Glomerular endothelial cell (primary cell): ENCODE data around the gene FADS3. TPM values are rescaled to one million over a fixed set of nuclear protein-coding genes. Genes with fewer than 3 reads are reported as not detected.

Source experiments
- DNase-seq: peaks from one replicate; pipeline ENCODE4 v3.0.0-alpha.2; 2011; ENCODE audit warnings: low read depth, low spot score; ENCODE audit errors: extremely low read depth
- total RNA-seq: library from RNA; depleted of rRNA; stranded (reverse); fragments of >200 nt; gene quantifications from 2 replicates; pipeline ENCODE4 v1.2.3, GENCODE V29; 2015

Gene FADS3
- total RNA-seq, 1 donor from 2014 or later = 393 TPM

DNA sequence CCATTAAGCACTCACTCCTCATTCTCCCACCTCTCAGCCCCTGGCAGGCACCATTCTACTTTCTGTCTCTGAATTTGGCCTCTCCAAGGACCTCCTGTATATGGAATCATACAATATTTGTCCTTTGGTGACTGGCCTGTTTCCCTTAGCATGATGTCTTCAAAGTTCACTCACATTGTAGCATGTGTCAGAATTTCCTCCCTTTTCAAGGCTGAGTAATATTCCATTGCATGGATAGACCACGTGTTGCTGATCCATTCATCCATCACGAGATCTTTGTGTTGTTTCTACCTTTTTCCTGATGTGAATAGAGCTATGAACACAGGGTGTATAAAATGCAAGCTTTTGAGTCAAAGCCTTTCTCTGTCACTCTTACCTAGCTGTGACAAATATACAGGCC lies 51.6 kb downstream of the FADS3 start:
- no peak for DNase-seq

DNA sequence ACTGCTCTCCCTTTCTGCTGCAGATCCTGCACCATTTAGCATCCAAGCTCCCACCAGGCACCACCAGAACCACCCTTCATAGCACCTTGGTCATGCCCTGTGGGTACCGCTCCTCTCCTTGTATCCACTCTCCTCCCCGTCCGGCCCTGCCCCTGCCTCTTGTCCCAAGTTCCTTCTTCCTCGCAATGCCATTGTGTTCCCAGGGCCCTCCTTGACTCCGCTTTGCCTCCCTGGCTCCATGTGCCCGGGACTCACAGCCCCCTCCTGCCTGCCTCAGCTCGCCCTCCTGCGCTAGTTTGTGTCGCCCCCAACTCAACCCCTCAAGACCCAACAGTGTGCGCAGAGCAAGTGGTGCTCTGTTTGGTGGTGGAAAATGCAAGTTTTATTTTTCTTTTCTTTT lies 52.4 kb downstream of the FADS3 start:
- DNase-seq = no peak

DNA sequence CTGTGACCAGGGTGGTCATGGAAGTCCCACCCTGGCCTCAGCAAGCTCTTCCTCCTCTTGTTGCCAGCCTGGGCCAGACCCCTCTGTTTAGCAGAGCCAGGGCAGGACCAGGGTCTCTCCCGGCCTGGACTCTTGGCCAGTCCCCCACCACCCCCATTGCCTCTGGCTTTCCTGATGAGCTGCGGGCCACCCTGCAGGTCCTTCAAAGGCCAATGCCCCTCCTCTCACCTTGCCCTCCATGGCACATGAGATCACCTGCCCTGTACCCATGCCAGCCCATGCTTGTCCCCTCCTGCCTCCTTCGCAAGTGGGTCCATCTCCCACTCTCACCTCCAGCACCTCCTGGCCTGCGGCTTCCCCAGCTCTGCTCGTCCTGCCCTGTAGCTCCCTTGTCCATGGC lies 52.8 kb downstream of the FADS3 start:
- DNase-seq = no peak

DNA sequence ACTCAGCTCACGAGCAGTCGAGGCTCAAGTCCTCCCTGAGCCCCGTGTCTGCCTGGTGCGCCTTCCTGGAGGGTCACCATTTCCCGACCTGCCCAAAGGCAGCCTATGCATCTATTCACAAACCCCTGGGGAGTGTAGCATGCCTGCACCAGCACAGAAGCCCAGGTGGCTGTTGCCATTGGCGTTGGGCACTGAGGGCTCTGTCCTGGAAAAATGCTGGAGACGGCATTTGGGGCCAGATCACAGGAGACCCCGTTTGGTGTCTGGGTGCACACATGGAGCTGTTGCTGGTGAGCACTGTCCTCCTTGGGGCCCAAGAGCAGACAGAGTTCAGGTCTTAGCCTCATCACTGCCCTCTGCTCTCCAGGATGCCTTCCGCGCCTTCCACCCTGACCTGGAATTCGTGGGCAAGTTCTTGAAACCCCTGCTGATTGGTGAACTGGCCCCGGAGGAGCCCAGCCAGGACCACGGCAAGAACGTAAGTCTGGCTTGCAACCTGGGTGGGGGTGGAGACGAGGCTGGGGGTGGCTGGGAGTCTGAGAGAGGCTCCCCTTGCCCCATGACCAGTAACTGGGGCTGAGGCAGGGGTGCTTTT lies 53.8 kb downstream of the FADS3 start:
- no peak for DNase-seq

DNA sequence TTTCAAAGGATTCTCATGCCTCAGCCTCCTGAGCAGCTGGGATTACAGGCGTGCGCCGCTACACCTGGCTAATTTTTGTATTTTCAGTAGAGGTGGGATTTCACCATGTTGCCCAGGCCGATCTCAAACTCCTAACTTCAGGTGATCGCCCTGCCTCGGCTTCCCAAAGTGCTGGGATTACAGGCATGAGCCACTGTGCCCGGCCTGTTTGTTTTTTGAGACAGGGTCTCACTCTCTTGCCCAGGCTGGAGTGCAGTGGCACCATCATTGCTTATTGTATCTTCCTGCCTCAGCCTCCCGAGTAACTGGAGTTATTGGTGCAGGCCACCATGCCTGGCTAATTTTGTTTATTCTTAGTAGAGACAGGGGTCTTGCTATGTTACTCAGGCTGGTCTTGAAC lies 55.2 kb downstream of the FADS3 start:
- DNase-seq = no peak

DNA sequence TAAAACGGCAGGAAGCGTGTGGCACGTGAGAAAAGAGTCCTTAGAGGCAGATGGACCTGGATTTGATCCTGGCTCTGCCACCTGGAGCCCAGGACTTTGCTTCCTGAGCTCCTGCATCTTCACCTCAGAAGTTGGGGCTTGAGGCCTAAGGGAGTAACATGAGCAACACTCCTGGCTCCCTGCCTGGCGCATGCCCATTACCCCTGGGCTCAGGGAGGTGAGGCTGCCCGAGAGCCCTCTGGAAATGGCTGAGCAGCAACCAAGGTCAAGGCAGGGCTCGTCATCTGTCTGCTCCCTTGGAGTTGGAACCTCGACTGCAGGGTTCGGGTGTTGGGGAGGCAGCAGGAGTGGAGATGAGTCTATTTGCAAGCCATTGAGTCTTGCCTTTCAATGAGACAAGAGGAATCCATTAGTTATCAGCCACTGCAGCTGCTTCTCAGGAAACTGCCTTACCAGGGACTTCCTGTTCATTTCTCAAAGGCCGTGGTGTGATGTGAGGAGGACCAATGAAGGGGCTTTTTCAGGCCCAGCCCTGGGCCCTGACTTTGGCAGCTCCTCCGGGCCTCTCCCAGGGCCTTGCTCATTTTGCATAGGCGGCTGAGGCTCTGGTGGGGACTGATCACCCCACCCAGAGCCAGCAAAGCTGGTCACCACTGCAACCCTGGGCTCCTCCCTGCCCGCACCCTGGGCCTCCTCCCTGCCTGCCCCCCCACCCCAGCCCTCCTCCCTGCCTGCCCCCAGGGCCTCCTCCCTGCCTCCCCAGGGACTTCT lies 56.9 kb downstream of the FADS3 start:
- no peak for DNase-seq

DNA sequence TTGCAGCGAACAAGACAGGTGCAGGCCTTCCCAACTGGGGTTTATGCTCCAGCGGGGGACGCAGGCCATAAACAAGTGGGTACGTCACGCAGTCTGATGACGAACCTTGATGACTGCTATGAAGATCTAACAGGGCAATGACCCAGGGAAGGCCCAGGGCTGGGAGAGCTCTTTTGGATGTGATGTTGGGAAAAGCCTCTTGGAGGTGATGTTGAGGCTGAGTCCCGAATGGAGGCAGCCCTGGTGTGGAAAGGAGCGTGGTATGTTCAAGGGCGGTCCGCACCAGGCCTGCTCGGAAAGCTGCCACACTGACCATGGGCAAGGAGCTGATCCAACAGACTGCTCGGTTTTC lies 57.4 kb downstream of the FADS3 start:
- DNase-seq = no peak

DNA sequence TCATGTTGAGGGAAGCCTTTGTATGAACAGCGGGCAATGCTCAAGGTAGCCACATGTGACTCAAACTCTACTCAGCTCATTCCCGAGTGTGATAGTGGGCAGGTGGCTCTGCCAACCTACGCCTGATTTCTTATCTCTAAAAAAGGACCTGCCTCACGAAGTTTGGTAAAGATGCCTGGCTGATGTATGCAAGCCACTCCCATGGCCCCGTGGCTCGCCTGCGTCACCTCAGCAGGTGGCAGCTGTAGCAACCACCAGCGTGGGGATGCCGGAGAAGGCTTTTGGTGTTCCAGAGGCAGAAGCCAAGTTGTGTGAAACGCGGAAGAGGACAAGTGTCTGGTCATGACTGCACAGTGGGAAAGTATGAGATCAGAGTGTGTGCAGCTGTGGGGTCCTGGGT lies 57.9 kb downstream of the FADS3 start:
- no peak for DNase-seq

DNA sequence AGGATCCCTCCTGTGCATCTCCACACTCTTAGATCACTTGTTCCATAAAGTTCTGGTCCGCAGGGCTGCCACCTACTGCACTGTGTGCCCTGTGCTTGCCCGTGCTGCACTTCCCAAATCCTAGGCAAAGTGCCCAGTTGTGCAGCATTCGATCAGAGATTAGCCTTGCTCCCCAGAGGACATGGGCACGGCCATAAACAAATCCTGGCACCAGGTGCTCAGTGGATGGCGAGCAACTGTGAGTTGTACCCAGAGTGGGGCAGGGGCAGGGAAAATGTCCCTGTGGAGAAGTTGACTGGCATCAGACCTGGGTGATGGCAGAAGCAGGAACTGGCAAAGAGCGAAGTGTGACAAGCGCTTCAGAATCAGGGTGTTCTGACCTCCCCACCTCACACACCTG lies 58.6 kb downstream of the FADS3 start:
- DNase-seq = no peak

DNA sequence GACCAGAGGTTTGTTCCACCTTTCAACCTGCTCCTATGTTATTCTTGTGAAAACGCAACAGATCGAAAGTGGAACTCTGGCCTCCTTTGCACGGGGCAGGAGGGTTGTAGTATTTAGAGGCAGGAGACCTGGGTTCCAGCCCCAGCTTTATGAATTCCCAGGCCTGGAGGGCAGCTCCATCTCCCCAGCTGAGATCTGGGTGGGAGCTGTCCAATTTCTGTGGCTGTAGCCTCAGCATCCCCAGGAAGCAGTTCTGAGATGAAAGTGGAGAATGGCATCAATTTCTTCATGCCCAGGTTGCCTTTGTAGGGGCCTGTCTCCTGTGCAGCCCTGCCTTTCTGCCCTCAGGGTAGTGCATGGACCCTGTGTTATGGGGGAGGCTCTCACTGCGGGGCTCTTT lies 59.1 kb downstream of the FADS3 start:
- DNase-seq = no peak

DNA sequence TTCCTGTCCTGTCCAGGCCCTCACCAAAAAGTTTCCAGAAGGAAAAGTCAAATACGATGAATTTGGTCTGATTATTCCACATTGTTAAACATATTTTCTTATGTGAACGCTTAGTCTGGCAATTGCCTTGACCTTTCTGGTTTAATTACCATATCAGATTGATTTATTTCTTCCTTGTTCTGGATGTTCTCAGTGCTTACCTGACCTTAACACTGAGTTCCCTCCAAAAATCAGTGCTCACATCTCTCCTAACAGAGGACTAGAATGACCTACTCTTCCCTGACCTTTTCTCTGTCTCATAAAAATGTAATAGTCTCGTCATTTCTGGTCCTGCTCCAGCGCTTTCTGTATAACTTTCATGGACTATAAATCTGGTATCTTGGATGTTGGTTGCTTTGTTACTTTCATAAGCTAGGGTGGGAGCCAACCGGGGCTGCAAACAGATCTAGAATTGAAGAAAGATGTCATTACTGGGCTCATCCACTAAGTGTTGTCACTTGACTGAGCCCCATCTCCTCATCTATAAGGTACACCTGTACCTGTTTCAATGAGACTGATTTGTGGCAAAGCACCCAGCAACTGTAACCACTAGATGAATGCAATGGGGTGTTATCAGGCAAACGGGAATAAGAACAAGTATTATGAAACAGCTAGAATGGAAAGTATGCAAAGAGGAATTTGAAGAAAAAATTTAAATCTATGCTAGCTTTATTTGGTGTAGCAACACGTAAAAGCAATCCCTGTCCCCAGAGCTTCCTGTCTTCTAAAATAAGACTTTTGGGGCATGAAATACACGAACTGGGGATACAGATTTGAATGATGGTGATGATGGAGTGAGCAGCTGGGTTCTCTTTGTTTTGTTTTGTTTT lies 60.9 kb downstream of the FADS3 start:
- no peak for DNase-seq

DNA sequence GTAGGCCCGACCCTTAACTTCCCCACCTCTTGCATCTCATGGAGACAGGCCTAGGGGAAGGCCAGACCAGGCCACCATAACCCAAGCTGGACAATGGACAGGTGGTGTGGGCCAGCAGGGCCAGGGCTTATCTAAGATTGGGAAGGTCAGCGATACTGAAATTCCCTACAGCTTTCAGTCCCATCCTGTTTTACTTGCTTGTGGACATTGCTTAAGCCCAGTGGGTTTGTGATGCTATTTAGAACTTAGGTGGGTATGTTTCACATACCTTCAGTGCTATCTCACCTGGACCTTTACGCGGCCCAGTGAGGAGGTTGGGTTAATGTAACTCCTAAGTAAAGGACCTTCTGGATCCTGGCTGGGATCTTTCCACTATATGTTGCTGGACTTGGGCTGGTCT lies 61.5 kb downstream of the FADS3 start:
- no peak for DNase-seq

DNA sequence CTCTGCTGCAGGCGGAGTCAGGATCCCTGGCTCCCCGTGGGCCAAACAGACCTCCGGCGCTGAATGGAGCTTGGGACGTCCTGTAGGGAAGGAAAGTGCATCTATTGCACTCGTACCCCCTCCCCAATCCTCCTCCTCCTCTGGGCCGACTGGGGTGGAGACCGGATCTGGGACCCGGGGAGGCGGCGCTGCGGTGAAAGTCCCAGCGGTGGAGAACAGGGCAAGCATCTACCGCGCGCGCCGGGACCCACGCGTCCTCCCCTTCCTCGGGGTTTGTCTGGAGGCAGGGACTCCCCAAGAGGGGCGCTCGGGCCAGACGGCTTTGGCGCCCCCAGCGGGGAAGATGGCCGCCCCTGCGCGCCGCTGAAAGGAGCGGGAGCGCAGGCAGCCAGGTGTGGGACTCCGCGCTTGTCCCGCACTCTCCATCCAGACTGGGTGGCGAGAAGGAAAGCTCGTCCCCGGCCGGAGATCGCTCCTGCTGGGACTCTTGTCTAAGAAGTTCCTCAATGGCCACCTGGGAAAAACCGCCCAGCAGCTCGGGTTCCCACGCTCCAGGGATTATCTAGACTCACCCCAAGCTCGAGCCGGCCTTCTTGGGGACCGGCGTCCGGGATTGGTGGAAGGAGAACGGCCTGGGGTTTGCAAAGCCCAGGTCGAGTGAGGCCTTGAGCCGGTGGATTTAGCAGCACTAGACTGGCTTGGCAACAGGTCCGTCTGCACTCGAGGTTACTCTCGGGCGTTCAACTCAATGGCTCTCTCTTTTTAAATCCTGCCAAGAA lies 62.5 kb downstream of the FADS3 start:
- DNase-seq = no peak

DNA sequence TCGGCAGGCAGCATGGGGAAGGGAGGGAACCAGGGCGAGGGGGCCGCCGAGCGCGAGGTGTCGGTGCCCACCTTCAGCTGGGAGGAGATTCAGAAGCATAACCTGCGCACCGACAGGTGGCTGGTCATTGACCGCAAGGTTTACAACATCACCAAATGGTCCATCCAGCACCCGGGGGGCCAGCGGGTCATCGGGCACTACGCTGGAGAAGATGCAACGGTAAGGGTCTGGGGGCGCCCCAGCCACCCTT lies 63.0 kb downstream of the FADS3 start:
- DNase-seq = no peak

DNA sequence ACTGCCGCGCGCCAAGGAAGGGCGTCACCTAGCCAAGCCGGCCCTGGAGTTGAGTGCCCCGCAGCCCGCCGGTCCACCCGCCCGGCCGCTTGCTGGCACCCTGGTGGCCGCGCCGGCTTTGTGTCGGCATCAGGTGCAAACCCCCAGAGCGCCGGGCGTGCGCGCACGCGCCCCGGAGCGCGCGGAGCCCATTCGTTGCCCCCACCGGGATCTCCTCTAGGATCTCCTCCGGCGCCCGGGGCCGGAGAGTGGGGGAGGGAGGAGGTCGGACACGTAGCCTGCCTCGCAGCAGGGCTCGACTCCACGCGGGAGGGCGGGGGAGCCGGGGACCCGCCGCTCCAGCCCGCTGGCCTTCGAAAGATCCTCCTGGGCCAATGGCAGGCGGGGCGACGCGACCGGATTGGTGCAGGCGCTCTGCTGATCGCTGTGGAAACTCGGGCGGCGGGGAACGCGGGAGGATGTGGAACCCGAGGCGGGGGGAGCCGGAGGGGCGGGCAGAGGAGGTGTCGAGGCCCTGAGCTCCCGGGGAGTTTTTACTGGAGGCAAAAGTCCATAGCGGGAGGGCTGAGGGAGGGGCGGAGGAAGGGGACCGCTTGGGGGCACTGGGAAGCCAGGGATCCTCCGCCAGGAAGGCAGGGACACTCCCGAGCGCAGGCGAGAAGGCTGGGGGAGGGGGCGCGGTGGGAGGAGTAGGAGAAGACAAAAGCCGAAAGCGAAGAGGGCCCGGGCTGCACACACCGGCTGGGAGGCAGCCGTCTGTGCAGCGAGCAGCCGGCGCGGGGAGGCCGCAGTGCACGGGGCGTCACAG lies 63.6 kb downstream of the FADS3 start, which contains the start of gene FADS2:
Gene FADS2 (plus strand): TSS at position 730 of the 808 bp plus-strand sequence. CDS start 91 bp downstream, outside the sequence.
- DNase-seq = no peak

DNA sequence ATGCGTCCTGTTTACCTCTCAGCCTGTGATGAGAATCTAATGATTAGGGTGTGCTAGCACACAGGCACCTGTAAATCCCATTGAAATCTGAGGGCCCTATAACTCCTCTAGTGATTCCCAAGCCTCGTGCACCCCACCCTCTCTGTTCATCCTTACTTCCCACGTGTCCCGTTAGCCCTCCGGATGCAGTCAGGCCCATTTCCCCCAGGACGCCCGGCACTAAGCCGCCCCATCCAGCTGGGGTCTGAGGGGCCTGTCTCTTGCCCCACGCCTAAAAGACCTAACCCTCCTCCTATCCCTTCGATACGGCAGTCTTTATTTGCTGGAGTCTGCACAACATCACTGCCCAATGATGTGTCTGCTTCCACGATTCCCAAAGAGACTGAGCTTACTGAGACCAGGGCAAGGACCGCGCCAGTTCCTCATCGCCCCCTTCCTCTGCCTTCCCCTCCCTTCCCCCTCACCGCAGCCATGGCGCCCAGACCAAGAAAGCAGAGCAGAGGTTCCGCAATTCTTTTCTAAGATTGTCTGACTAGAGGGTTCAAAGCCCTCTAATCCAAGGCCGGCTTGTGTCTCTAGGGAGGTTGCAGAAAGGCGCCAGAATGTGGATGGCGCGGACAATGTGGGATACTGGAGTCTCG lies 64.3 kb downstream of the FADS3 start:
- DNase-seq = no peak
